Umbilical cord (tissue), 2 donors: Measurements from ENCODE around the gene NELL2. TPM values are rescaled to one million over a fixed set of nuclear protein-coding genes. Genes with fewer than 3 reads are reported as not detected.
"Not testable (repeated sequence)": the region's sequence is repeated elsewhere in the genome, so short reads cannot be mapped to it uniquely, and the experiment has no call there.

ENCODE experiments used
- DNase-seq: peaks from one replicate; pipeline ENCODE4 v3.0.0-alpha.2; 2015; ENCODE audit warnings: low spot score
- total RNA-seq: library from RNA; depleted of rRNA; stranded (reverse); fragments of >200 nt; gene quantifications from one replicate; pipeline ENCODE4 v1.2.3, GENCODE V29; 2014; ENCODE audit warnings: low replicate concordance; ENCODE audit not compliant: insufficient read depth

Gene NELL2
- total RNA-seq, 1 donor from 2014 or later = 11.1 TPM

GRCh38 chr12:44847888-44848702, 28.0 kb downstream of the NELL2 start:
- DNase-seq = no peak

GRCh38 chr12:44847403-44847802, 28.7 kb downstream of the NELL2 start:
- DNase-seq = no peak

- DNase-seq = no peak
Observed at GRCh38 chr12:44846826-44847225, 29.3 kb downstream of the NELL2 start.

- no peak for DNase-seq
Observed at GRCh38 chr12:44842669-44843068, 33.4 kb downstream of the NELL2 start.

GRCh38 chr12:44839785-44840184, 36.3 kb downstream of the NELL2 start:
- DNase-seq = no peak

GRCh38 chr12:44837114-44837755, 38.9 kb downstream of the NELL2 start:
- DNase-seq = no peak

- peak; percentile 6 for DNase-seq
Observed at GRCh38 chr12:44835641-44836379, 40.3 kb downstream of the NELL2 start.

- DNase-seq = not testable (repeated sequence)
Observed at GRCh38 chr12:44834996-44835395, 41.1 kb downstream of the NELL2 start.

- DNase-seq = no peak
Observed at GRCh38 chr12:44833561-44833960, 42.6 kb downstream of the NELL2 start.

- DNase-seq = no peak
Observed at GRCh38 chr12:44830566-44831055, 45.5 kb downstream of the NELL2 start.

GRCh38 chr12:44829045-44829444, 47.1 kb downstream of the NELL2 start:
- DNase-seq = no peak

- no peak for DNase-seq
Observed at GRCh38 chr12:44827832-44828438, 48.2 kb downstream of the NELL2 start.

GRCh38 chr12:44821702-44822101, 54.4 kb downstream of the NELL2 start:
- DNase-seq = not testable (repeated sequence)

GRCh38 chr12:44819884-44820283, 56.2 kb downstream of the NELL2 start:
- no peak for DNase-seq

GRCh38 chr12:44817687-44818086, 58.4 kb downstream of the NELL2 start:
- no peak for DNase-seq

GRCh38 chr12:44816446-44817017, 59.6 kb downstream of the NELL2 start:
- no peak for DNase-seq

- DNase-seq = no peak
Observed at GRCh38 chr12:44812062-44812461, 64.1 kb downstream of the NELL2 start.

GRCh38 chr12:44804068-44804467, 72.0 kb downstream of the NELL2 start:
- DNase-seq = no peak

- no peak for DNase-seq
Observed at GRCh38 chr12:44795970-44796369, 80.1 kb downstream of the NELL2 start.

- DNase-seq = no peak
Observed at GRCh38 chr12:44788731-44789130, 87.4 kb downstream of the NELL2 start.

- DNase-seq = no peak
Observed at GRCh38 chr12:44780221-44780790, 95.8 kb downstream of the NELL2 start.
